ENCODE data around the gene TRRAP. TPM values are rescaled to one million over a fixed set of nuclear protein-coding genes. Genes with fewer than 3 reads are reported as not detected.

TRRAP gene
- total RNA-seq, 2 donors from 2014 or later, result 23.4 to 24.3 TPM

- DNase-seq (ENCODE audit: low spot score), result no peak
- Histone ChIP-seq H3K4me1 (no peaks in the 10 kb centered on the region), H3K27me3 (no peaks in the 10 kb centered on the region), H3K27ac (no peak overlapping the region), H3K4me3 (no peak overlapping the region), H3K9me3 (no peaks in the 10 kb centered on the region), H3K36me3 (peaks cover 76% of the 10 kb centered on the region)
- TF ChIP-seq CTCF (IDR thresholded peaks at IDR 0.05), result no peak
Measured at GRCh38 chr7:99046722-99047121, 168.4 kb downstream of the TRRAP start.

- no peak overlapping the region for H3K27ac ChIP-seq
Measured at GRCh38 chr7:99047526-99048077, 169.3 kb downstream of the TRRAP start.

GRCh38 chr7:99050971-99051370 is 172.6 kb downstream of the TRRAP start:
- H3K36me3 ChIP-seq, result peaks cover 70% of the 10 kb centered on the region
- no peak overlapping the region for H3K4me3 ChIP-seq
- no peak for DNase-seq (ENCODE audit: low spot score)
- H3K4me1 ChIP-seq, result no peaks in the 10 kb centered on the region
- H3K27ac ChIP-seq, result no peak overlapping the region
- no peaks in the 10 kb centered on the region for H3K27me3 ChIP-seq
- no peak for TF ChIP-seq CTCF (IDR thresholded peaks at IDR 0.05)
- no peaks in the 10 kb centered on the region for H3K9me3 ChIP-seq

More at GRCh38 chr7:99047526-99048077, 169.3 kb downstream of the TRRAP start:
- no peaks in the 10 kb centered on the region for H3K27me3 ChIP-seq
- TF ChIP-seq CTCF (IDR thresholded peaks at IDR 0.05), result no peak
- no peak overlapping the region for H3K4me3 ChIP-seq
- peaks cover 76% of the 10 kb centered on the region for H3K36me3 ChIP-seq
- no peaks in the 10 kb centered on the region for H3K9me3 ChIP-seq
- no peaks in the 10 kb centered on the region for H3K4me1 ChIP-seq
- no peak for DNase-seq (ENCODE audit: low spot score)

- H3K27ac ChIP-seq, result no peak overlapping the region
- no peak for DNase-seq (ENCODE audit: low spot score)
- no peak for TF ChIP-seq CTCF (IDR thresholded peaks at IDR 0.05)
- H3K36me3 ChIP-seq, result peaks cover 61% of the 10 kb centered on the region
- no peaks in the 10 kb centered on the region for H3K27me3 ChIP-seq
- no peak overlapping the region for H3K4me3 ChIP-seq
- no peaks in the 10 kb centered on the region for H3K9me3 ChIP-seq
- H3K4me1 ChIP-seq, result no peaks in the 10 kb centered on the region
Measured at GRCh38 chr7:99054781-99055180, 176.4 kb downstream of the TRRAP start.

- TF ChIP-seq CTCF (IDR thresholded peaks at IDR 0.05), result no peak
- no peaks in the 10 kb centered on the region for H3K9me3 ChIP-seq
- no peak overlapping the region for H3K27ac ChIP-seq
- H3K4me3 ChIP-seq, result no peak overlapping the region
- no peak for DNase-seq (ENCODE audit: low spot score)
- no peaks in the 10 kb centered on the region for H3K4me1 ChIP-seq
- H3K36me3 ChIP-seq, result peaks cover 12% of the 10 kb centered on the region
- H3K27me3 ChIP-seq, result no peaks in the 10 kb centered on the region
Measured at GRCh38 chr7:99061001-99061776, 182.9 kb downstream of the TRRAP start.

Small RNAs within 50 kb of the gene (microRNA-seq; reads per million reads assigned to microRNA genes)
- gene MIR3609 (ENCODE audit: borderline number of aligned reads in 2 of 2, borderline replicate concordance in 1 of 2), result 0 to 2.1 reads per million in 2 donors

Other genes starting within 250 kb of the TRRAP start
- gene TMEM130, start 8.5 kb upstream of the TRRAP start, total RNA-seq, result 1 to 10 TPM in 1 of 2 donors, not detected in 1; 1.1 TPM